Left renal cortex interstitium (tissue), 4 donors: ENCODE results near the gene TBC1D22A. TPM values are rescaled to one million over a fixed set of nuclear protein-coding genes. Genes with fewer than 3 reads are reported as not detected.
"Not testable (repeated sequence)": the region's sequence is repeated elsewhere in the genome, so short reads cannot be mapped to it uniquely, and the experiment has no call there.

Experiments
- DNase-seq, 4 donors: peaks; one replicate each; pipeline ENCODE4 v3.0.0-alpha.2; 2013; ENCODE audit warnings: low read depth in 4 of 4, low spot score in 2 of 4, missing footprints in 1 of 4
- polyA plus RNA-seq, 4 donors: library from polyadenylated mRNA; unstranded; fragments of 120-200 nt; gene quantifications; one replicate each; pipeline ENCODE4 v1.2.1, GENCODE V29; 2013; ENCODE audit not compliant: insufficient read length in 4 of 4

TBC1D22A gene
- polyA plus RNA-seq, 4 donors = 17.1 to 19.2 (median 18.4) TPM

DNA sequence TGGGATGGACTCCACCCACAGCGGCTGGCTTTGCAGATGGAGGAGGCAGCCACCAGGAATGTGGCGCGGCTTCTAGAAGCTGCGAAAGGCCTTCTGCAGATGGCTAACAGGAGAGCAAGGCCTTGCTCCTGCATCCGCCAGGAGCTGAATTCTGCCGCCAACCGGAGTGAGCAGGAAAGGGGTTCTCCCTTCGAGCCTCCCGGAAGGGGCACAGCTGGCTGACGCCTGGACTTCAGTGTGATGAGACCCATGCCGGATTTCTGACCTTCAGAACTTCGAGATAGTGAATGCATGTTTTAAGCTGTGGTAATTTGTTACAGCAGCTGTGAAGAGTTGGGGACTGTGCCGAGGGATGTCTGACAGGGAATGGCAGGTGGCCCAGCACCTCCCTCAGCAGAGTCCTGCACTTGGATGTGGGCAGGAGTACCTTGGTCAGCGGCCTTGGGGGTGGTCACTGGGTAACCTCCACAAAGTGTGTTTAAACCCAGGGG is 7.7 kb downstream of the TBC1D22A start:
- no peak for DNase-seq

DNA sequence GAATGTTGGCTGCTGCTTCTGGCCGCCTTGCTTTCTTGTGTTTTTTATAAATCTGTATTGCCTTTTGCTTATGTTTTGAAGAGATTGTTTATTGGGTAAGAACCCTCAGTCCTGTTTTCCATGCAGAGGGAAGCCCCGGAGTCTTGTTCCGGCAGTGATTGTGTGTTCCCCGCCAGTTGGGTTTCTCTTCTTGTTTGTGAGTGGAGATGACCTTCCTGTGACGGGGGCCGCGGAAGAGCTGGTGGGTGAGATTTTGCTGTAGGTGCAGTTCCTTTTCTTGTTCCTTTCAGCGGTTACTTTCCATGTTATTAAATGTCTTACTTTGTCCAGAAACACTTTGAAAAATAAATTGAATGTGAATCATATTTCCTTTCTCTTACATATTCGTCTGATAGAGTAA is 8.3 kb downstream of the TBC1D22A start:
- no peak for DNase-seq

- no peak for DNase-seq
Measured at GRCh38 chr22:46773076-46773475, 10.6 kb downstream of the TBC1D22A start.

DNA sequence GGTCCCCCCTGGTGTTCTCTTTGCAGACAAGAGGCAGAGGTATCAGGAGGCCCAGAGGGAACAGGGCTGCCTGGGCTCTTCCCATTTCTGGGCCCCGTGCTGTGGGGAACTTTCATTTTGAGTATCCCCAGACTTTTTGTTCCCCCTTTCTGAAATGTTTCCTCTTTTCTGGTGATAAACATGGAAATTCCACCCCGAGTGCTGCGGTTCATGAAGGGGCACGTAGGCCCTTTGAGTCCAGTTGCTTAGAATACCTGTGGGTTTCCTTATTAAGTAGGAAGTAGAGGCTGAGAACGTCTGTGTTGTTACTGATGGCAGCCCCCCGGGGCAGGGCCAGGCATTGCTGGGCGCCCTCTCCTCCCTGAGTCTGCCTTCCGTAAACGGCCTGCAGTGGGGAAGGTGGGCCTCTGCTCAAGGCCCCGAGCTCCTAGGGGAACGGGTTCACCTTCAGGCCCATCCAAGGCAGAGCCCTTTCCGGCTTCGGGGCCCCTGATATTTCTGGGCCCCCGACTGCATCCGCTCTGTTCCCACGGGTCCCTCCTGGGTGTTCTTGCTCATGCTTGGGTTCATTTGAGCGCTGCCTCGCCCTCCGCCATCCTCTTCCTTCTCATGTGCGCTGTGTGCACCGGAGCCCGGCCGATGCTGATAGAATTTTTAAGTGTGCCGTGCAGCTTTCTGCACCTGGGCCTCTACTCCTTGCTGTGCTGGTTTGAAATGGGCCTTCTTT is 12.0 kb downstream of the TBC1D22A start:
- DNase-seq = no peak

- no peak for DNase-seq
Measured at GRCh38 chr22:46774980-46775849, 12.8 kb downstream of the TBC1D22A start.

DNA sequence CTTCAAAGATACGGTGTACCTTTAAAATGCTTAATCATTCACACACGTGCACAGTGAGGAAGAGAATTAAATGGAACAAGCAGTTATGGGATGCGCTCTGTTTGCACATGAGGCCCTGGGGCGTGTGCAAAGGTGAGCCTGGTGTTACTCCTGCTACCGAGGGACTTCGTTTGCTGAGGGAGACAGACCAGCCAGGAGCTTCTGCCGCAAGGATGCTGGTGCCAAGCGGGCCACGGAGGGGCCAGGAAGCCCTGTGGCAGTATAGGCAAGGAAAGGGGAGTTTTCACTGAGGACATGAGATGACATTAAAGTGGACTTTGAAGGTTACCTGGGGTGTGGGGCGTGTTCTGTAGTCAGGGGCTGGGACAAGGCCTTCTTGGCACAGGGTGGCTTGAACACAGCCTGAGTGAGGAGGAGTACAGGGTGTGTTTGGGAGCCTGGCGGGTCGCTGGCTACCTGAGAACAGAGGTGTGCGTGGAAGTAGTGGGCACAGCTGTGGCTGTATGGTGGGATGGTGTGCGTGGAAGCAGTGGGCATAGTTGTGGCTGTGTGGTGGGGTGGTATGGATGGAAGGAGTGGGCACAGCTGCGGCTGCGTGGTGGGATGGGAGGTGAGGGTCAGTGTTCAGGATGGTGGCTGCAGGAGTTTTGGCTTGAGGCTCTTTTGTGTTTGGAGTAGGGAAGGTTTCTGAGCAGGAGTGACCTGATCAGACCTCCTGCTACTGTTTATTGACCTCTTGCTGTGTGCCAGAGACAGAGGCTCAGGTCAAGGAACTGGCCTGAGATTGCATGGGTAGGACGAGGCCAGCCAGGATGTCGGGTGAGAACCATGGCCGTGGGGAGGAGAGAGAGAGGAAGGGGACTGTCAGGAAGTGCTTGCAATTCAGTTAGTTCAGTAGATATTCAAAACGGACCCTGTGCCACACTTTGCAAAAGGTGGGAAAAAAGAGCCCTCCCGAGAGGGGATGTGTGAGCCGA is 13.7 kb downstream of the TBC1D22A start:
- DNase-seq = no peak

DNA sequence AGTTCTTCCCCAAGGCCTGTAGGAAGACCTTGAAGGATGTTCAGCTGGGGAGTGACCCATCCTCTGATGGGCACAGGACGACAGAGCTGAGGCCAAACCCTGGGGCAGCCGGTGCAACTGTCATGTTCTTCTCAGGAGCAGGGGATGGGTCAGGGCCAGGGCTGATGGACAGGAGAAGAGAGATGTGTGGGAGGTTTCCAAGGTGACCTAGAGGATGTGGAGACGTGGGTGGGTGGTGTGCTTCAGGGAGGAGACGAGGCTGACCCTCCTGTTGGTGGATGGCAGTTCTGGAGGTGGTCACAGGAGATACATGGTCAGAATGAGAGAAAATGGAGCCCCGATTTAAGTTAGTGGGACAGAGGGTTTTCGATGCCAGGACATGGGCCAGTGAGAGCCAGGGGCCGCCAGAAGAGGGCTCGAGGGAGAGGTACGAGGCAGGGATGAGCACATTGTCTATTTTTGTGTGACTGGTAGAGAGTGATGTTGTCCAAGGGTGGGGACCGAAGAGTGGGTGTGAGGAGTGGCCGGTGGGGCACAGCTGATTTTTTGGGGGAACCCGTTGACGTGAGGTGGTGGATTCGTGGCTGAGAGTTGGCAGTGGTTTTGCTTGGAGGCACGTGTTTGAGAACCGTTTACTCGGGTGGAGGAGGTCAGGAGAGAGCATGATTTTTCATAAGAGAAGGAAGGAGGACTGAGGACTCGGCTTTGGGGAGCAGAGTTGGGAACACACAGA is 14.6 kb downstream of the TBC1D22A start:
- no peak for DNase-seq

DNA sequence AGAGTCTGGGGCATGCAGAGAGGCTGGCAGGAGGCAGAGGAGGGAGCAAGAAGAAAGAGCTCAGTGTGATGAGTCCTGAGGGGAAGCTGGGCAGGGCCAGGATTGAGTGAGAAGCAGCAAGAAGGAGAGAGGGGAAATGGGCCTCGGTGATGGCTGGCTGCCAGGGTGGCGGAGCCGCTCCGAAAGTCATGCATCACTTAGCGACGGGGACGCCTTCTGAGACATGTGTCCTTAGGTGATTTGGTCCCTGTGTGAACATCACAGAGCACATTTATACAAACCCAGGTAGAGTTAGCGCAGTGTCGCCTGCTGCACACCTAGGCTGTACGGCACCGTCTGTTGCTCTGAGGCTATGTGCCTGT is 15.1 kb downstream of the TBC1D22A start:
- no peak for DNase-seq

DNA sequence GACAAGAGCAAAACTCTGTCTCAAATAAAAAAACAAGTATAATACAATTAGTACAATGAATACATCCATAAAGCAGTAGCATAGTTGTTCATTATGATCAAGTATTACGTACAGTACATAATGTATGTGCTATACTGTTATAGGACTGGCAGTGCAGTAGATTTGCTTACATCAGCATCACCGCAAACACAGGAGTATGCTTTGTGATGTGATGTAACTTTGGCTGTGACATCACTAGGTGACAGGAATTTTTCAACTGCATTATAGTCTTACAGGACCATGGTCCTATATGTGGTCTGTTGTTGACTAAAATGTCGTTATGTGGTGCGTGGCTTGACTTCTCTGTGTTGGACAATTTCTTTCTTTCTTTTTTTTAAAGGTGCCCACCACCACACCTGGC is 16.6 kb downstream of the TBC1D22A start:
- DNase-seq = no peak

- no peak for DNase-seq
Measured at GRCh38 chr22:46779651-46780050, 17.2 kb downstream of the TBC1D22A start.

GRCh38 chr22:46780453-46780852 is 18.0 kb downstream of the TBC1D22A start:
- no peak for DNase-seq

DNA sequence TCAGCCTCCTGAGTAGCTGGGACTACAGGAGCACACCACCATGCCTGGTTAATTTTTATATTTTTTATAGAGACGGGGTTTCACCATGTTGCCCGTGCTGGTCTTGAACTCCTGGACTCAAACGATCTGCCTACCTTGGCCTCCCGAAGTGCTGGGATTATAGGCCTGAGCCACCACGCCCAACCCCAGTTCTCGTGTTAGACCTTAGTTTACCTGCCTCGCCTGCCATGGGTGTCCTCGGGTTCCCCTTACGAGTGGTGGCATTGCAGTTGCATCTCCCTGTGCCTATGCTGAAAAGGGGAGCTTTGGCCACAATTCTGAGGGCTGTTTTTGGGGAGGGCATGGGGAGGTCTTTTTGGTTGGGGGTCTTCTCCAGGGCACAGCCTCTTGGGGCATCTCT is 18.8 kb downstream of the TBC1D22A start:
- no peak for DNase-seq

GRCh38 chr22:46782200-46782599 is 19.8 kb downstream of the TBC1D22A start:
- DNase-seq = not testable (repeated sequence)

DNA sequence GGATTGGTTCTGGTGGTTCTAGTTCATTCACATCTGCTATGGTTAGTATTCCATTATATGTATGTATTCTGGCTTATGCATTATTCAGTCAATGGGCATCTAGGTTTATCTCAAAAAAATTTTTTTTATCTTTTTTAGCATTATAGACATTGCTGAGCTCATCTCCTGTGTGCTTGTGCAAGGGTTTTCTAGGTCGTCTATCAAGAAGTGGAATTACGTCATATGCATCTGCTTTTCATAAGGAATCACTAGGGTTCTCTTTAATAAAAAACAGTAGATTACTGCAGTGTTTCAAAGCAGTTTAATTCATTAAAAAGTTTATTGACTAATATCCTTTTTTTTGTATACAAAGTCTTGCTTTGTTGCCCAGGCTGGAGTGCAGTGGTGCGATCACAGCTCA is 21.3 kb downstream of the TBC1D22A start:
- DNase-seq = no peak

DNA sequence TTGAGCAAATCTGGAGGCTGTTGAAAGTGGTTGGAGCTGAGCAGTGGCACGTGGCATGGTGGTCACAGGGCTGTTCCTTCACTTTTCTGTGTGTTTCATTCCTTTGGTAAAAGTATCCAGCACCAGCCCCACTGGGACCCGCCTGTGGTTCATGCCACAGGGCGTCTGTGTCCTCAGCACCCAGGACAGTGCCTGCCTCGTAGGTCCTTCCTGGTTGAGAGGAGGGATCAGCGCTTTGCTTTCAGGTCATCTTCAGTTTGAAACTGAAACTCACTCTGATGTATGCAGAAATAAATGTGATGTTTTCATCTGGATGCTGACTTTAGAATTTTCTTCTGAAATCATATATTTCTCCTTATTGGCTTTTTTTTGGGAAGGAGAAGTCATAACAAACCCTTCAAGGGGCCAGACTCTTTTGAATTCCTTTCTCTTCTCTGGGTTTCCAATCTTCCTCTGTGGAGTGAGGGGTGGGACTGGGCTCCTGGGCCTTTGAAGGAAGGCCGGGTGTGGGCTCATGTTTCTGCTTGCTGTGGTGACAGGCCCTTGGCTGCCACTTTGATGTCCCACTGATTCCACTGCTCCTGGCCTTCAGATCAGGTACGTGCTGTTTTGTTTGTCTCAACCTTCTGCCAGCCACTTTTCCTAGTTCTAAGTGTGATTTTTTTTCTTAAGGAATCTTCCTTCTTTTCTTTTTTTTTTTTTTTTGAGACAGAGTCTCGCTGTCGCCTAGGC is 26.2 kb downstream of the TBC1D22A start:
- no peak for DNase-seq

DNA sequence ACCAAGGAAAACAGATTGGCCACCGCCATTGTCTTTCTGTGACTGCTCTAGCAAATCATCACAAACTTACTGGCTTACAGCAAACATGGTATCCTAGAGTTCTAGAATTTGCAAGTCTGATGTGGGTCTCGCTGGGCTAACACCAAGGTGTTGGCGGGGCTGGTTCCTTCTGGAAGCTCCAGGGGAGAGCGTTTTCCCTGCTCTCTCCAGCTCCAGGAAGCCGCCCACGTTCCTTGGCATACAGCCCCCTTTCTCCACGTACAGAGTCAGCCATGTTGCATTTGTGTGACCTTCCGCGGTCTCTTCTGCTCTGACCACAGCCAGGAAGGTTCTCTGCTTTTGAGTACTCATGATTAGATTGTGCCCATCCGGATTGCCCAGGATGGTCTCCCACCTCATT is 27.5 kb downstream of the TBC1D22A start:
- no peak for DNase-seq

GRCh38 chr22:46791201-46791731 is 28.8 kb downstream of the TBC1D22A start:
- no peak for DNase-seq

- DNase-seq = no peak
Measured at GRCh38 chr22:46792061-46792796, 29.8 kb downstream of the TBC1D22A start.
